Cardiac muscle cell (in vitro differentiated cells and primary cell): ENCODE results near the gene PDYN. TPM values are rescaled to one million over a fixed set of nuclear protein-coding genes. Genes with fewer than 3 reads are reported as not detected.

Source experiments
- DNase-seq, 2 donors: peaks; one replicate each; pipeline versions ENCODE4 v3.0.0 to v3.0.0-alpha.2; 2010 to 2017; ENCODE audit warnings: low read depth in 1 of 2, low spot score in 1 of 2
- H3K27ac ChIP-seq: fragments of 200-600 bp; sonication (generic); 2 replicates; pipeline ENCODE4 v1.5.1; 2016
- H3K27me3 ChIP-seq: fragments of 200-600 bp; sonication (generic); 2 replicates; pipeline ENCODE4 v1.6.0; 2016; ENCODE audit warnings: control low read depth
- H3K36me3 ChIP-seq: fragments of 200-600 bp; sonication (generic); 2 replicates; pipeline ENCODE4 v1.5.1; 2016; ENCODE audit warnings: control low read depth
- H3K4me1 ChIP-seq: fragments of 200-600 bp; sonication (generic); 2 replicates; pipeline ENCODE4 v1.8.1; 2017; ENCODE audit warnings: low read depth, mild to moderate bottlenecking, mixed run types
- H3K4me3 ChIP-seq: fragments of 200-600 bp; sonication (generic); 2 replicates; pipeline ENCODE4 v1.5.1; 2016; ENCODE audit warnings: mild to moderate bottlenecking
- H3K9me3 ChIP-seq: fragments of 200-600 bp; sonication (generic); 2 replicates; pipeline ENCODE4 v1.5.1; 2017; ENCODE audit warnings: low read depth, mild to moderate bottlenecking, control low read depth
- polyA plus RNA-seq: library from polyadenylated mRNA; unstranded; fragments of >200 nt; fragmentation: Nextera tagmentation; extraction: Ambion mirVana; gene quantifications from 2 replicates; pipeline ENCODE4 v1.2.1, GENCODE V29; 2016
- total RNA-seq: library from RNA; depleted of rRNA; stranded (reverse); fragments of >200 nt; gene quantifications from 2 replicates; pipeline ENCODE4 v1.2.3, GENCODE V29; 2016
- TF ChIP-seq, protein P1 (sequence below): IDR thresholded peaks from 2 replicates; pipeline ENCODE4 v1.5.1; 2012; ENCODE audit warnings: low read depth, mild to moderate bottlenecking, low read length

PDYN gene
- total and polyA plus RNA-seq, 2 experiments from 2014 or later, result 0.33 to 1.2 TPM

DNA sequence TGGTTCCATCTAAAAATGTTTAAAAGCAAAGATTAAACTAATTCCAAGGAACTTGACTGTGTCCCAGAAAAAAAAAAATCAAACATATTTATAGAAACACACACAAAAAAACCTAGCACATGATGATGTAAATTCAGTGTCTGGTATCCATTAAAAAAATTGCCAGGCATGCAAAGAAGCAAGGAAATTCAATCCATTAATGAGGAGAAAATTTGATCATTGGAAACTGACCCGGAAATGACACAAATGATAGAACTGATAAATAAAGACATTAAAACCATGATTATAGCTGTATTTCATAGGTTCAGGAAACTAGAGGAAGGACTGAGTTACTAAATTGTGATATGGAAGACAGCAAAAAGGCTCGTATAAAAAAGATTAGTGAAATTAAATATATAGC is 34.7 kb downstream of the PDYN start:
- TF ChIP-seq, protein P1, sequence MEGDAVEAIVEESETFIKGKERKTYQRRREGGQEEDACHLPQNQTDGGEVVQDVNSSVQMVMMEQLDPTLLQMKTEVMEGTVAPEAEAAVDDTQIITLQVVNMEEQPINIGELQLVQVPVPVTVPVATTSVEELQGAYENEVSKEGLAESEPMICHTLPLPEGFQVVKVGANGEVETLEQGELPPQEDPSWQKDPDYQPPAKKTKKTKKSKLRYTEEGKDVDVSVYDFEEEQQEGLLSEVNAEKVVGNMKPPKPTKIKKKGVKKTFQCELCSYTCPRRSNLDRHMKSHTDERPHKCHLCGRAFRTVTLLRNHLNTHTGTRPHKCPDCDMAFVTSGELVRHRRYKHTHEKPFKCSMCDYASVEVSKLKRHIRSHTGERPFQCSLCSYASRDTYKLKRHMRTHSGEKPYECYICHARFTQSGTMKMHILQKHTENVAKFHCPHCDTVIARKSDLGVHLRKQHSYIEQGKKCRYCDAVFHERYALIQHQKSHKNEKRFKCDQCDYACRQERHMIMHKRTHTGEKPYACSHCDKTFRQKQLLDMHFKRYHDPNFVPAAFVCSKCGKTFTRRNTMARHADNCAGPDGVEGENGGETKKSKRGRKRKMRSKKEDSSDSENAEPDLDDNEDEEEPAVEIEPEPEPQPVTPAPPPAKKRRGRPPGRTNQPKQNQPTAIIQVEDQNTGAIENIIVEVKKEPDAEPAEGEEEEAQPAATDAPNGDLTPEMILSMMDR, result no peak
- Histone ChIP-seq H3K4me1 (peaks cover 8% of the 10 kb centered on the region), H3K36me3 (no peaks in the 10 kb centered on the region), H3K9me3 (no peaks in the 10 kb centered on the region), H3K27me3 (no peaks in the 10 kb centered on the region), H3K27ac (no peak overlapping the region), H3K4me3 (no peak overlapping the region)
- DNase-seq, result no peak

DNA sequence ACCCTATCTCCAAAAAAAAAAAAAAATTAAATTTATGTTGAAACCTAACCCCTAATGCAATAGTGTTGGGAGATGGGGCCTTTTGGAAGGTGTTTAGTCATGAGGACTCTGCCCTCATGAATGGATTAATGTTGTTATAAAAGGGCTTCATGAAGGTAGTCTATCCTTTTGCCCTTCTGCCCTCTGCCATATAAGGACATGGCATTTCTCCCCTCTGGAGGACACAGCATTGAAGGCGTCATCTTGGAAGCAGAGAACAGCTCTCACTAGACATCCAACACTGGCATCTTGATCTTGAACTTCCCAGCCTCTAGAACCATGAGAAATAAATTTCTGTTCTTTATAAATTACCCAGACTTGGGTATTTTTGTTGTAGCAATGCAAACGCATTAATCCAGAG is 35.4 kb downstream of the PDYN start:
- H3K27me3 ChIP-seq, result no peaks in the 10 kb centered on the region
- DNase-seq, result no peak
- peaks cover 8% of the 10 kb centered on the region for H3K4me1 ChIP-seq
- H3K27ac ChIP-seq, result no peak overlapping the region
- H3K36me3 ChIP-seq, result no peaks in the 10 kb centered on the region
- no peak overlapping the region for H3K4me3 ChIP-seq
- no peaks in the 10 kb centered on the region for H3K9me3 ChIP-seq
- TF ChIP-seq, protein P1, result no peak

DNA sequence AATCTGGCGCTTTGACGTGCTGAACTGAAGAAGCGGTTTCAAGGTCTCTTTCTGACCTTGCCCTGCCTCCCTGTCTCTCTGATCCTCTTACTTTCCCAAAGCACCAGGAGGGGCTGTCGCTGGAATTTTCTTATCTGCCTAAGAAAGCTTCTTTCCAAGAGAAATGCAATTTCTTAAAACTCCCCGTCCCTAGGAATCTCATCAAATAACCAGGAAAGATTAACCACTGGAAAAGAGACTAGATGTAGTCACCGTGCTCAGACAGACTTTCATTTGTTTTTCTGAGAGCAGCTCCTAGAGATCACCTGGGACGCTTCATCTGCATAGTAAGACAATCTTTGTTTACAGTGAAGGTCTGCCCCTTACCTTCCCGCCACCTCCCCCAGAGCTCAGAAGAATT is 38.6 kb downstream of the PDYN start:
- no peak for DNase-seq
- H3K27ac ChIP-seq, result no peak overlapping the region
- peaks cover 17% of the 10 kb centered on the region for H3K4me1 ChIP-seq
- no peaks in the 10 kb centered on the region for H3K27me3 ChIP-seq
- no peaks in the 10 kb centered on the region for H3K36me3 ChIP-seq
- no peak overlapping the region for H3K4me3 ChIP-seq
- TF ChIP-seq, protein P1, result no peak
- H3K9me3 ChIP-seq, result no peaks in the 10 kb centered on the region

DNA sequence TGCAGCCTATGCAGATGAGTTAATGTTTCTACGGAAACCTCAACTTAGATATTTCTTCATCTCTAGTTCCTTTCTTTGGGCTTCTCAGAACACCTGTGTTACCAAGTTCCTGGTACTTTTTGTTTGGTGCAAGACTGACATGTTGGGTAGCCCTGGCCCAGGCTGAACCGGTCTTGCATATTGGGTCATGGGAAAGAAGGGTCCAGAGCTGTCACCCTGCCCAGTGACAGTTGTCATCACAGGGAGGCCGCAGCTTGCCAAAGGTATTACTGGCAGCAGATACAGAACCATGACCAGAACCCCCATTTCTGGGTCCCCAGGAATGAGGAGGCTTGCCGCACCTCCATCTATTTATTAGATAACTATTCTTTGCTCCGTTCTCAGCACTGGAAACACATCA is 40.2 kb downstream of the PDYN start:
- no peaks in the 10 kb centered on the region for H3K9me3 ChIP-seq
- no peak for DNase-seq
- H3K4me3 ChIP-seq, result no peak overlapping the region
- H3K4me1 ChIP-seq, result peaks cover 31% of the 10 kb centered on the region
- H3K27ac ChIP-seq, result no peak overlapping the region
- no peaks in the 10 kb centered on the region for H3K36me3 ChIP-seq
- TF ChIP-seq, protein P1, result no peak
- no peaks in the 10 kb centered on the region for H3K27me3 ChIP-seq

DNA sequence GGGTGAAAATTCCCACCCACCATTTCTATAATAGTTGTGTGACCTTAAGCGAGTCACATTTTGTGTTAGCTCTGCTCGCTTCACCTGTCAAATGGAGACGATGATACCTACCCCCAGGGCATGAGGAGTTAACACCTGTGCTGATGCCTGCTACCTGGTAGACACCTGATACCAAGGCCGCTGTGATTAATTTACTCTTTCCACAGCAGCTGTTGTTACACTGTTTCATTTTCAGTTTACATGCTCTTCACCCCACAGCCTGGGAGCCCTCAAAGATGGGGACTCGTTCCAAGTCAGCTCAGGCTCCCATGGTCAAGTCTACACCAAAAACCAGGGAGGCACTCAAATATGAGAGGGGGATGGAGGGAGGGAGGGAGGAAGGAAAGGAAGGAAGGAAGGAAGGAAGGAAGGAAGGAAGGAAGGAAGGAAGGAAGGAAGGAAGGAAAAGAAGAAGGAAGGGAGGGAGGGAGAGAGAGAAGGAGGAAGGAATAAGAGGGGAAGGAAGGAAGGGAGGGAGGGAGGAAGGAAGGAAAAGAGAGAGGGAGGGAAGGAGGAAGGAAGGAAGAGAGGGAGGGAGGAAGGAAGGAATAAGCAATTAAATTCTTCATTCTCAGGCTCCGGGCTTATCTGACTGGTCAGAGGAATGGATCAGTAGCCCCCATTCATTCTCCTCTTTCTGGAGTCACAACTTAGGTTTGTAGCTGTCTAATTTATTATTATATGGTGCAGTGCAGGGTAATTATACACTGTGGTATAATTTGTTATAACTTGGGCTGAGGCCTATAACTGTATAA is 40.9 kb downstream of the PDYN start:
- Histone ChIP-seq H3K4me3 (no peak overlapping the region), H3K27me3 (no peaks in the 10 kb centered on the region), H3K4me1 (peaks cover 35% of the 10 kb centered on the region), H3K9me3 (no peaks in the 10 kb centered on the region), H3K27ac (no peak overlapping the region), H3K36me3 (no peaks in the 10 kb centered on the region)
- DNase-seq, result no peak
- TF ChIP-seq, protein P1, result no peak
